GM18861 (cell line): Measurements from ENCODE around the gene TIPIN.
"Not testable (repeated sequence)": the region's sequence is repeated elsewhere in the genome, so short reads cannot be mapped to it uniquely, and the experiment has no call there.

Experiments
- ATAC-seq: cut with Tn5 transposase; IDR thresholded peaks from one replicate; pipeline ENCODE4 v1.9.1; 2021; ENCODE audit not compliant: unreplicated experiment

The TIPIN gene

DNA sequence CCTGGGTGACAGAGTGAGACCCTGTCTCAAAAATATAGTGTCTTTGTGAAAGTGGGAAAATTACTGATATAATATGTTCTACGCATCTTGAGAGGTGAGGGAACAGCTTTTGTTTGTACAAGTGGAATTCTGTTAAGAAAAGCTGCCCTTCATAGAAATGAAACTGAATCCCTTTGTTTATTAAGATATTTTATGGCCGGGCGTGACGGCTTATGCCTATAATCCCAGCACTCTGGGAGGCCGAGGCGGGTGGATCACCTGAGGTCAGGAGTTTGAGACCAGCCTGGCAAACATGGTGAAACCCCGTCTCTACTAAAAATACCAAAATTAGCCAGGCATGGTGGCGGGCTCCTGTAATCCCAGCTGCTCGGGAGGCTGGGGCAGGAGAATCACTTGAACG, 52.1 kb downstream of the TIPIN start:
- not testable (repeated sequence) for ATAC-seq

DNA sequence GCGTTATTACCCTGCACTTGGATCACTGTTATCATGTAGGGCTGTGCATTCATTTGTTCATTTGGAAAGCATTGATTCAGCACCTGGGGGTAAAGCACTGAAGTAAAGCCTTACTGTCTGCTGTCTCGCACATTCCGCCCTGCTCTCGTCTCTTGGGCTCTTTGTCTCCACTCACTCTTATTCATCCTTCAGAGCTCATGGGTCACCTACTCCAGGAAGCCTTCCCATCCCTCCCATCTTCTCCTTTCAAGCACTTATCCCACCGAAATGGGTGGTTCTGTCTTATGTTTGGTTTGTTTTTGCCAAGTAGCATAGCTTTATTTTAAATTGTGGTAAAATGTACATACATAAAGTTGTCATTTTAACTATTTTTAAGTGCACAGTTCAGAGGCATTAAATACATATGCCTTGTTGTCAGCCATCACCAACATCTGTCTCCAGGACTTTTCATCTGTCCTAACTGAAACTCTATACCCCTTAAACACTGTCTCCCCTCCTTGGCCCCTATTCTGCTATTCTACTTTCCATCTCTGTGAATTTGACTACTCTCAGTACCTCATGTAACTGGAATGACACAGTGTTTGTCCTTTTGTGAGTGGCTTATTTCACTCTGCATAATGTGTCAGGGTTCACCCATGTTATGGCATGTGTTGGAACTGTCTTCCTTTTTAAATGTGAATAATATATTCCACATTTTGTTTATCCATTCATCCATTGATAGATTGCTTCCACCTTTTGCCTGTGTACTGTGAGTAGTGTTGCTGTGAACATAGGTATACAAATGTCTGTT, 53.8 kb downstream of the TIPIN start:
- ATAC-seq = no peak

DNA sequence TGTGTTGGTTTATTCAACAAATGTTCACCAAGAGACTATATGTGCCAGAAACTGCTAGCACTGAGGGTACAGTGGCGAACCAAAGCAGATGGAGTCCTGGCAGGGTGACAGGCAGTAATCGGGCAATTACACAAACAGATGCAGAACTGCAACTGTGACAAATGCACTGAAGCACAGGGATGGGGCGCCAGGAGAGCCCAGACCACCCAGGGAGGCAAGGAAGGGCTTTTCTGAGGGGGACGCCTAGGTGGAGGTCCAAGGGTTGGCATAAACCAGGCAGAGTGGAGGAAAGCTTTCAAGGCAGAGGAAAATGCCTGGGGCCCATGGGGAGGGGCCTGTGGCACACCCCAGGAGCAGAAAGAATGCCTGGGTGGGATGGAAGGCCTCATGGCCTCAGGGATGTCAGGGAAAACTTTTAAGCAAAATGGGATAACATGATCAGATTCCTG, 57.7 kb downstream of the TIPIN start:
- ATAC-seq = no peak

DNA sequence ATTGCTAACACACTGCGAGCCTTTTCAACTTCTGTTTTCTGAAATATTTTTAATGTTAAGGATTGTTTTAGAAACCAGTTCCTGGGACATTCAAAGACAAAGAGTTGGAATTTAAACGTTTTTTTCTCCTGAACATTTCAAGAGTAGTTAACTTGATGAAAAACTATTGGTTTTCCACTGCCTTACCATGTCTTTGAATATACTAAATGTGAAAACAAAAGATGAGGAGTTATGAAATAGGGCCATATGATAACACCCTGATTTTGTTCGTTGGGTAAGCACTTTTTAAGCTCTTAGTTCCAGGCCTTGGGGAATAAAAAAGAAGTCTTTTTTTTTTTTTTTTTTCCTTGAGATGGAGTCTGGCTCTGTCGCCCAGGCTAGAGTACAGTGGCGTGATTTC, 60.3 kb downstream of the TIPIN start:
- no peak for ATAC-seq

DNA sequence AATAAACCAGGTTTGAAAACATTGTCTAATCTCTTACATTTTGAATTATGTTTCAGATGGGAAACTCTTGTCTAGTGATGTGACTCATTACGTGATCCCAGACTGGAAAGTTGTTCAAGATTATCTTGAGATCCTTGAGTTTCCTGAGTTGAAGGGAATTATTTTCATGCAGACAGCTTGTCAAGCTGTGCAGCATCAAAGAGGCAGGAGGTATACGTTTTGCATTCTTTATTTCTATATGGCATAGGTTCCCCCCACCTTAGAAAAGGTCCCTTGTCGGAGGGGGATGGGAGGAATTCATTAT, 61.6 kb downstream of the TIPIN start:
- no peak for ATAC-seq

DNA sequence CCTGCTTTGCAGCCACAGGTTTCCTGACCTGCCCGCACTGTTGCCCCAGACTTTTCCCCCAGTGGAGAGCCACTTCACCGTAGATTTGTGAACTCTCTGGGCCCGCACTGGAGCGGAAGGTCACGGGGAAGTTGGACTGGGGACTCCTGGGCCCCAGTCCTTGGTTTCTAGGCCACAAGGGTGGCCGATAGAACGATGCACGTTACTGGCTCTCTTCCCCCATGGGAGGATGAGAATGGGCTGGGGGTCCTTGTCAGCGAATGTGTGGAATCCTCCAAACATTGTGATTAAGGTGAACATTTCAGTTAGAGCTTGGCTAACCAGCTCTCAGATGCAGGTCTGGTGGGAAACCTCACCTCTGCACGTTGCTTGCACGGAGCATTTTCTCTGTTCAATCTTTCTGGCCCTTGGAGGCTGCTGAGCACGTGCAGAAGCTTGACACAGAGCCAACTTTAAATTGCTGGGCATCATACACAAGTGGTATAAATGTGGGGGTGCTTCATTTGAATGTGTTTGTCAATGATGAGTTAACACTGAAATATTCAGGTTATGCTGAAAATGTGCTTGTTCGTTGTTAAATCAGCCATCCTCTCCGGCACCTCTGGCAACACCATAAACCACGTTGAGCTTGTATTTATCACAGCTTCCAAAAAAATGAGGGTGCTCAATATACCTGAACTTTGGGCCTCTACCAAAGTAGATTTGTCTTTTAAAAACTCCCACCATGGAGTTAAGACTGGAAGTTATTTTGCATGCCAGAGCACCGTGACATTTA, 62.1 kb downstream of the TIPIN start:
- ATAC-seq = peak; percentile 25

DNA sequence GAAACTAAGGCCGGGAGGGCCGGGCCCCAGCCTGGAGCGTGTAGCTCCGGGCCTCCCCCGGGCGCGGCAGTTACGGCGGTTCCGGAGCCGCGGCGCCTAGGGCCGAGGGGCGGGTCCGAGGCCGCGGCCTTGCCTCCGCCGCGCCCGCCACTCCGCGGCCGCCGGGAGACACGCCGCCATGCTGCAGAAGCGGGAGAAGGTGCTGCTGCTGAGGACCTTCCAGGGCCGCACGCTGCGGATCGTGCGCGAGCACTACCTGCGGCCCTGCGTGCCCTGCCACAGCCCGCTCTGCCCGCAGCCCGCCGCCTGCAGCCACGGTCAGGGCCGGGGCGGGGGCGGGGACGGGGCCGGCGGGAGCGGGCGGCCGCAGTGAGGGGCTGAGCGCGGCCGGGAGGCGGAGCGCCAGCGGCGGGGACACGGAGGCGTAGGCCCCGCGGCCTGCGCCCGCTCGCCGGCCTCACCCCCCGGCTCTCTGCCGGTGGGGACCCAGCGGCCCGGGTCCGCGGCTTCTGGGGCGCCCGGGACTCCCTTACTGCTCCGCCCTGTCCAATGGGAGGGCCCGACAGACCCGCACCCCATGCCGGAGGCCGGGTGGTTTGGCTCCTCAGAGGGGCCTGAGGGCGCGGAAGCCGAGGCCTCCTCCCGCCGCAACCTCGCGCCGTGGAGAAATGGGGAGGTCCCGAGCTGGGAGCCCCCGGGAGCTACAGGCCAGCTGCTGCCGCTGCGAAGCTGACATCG, 62.9 kb downstream of the TIPIN start, which contains the start of gene DIS3L:
DIS3L (plus strand) TSS at position 150 of the 738 bp plus-strand sequence; CDS start at position 179, 29 bp downstream.
- ATAC-seq = peak; percentile 42

DNA sequence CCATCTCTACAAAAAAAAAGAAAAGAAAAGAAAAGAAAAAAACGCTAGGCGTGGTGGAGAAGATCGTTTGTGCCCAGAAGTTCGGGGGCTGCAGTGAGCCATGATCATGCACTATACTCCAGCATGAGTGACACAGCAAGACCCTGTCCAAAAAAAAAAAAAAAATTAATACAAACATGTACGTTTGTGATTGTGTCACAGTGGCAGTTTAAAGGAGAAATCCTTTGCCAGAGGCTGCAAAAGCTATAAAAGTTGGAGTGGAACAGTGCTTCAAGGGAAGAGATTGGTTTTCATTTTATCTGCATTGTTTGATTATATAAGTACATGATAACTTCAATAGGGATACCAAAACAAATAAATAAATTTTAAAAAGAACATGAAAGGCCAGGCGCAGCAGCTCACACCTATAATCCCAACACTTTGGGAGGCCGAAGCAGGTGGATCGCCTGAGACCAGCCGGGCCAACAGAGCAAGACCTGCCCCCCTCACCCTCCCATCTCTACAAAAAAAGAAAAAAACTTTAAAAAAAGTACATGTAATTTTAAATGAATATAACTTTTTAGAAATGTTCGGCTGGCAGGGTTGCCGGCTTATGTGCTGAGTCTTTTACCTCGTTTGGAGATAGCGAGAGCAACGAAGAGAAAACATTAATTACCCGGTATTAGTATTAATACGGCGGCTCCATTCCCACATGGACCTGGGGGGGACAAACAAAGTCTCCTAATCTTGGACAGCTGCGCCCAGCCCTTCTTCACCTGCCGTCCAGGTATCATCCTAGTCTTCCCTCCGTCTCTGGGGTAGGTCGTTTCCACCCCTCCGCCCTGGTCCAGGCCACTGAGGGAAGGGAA, 63.7 kb downstream of the TIPIN start:
- no peak for ATAC-seq

DNA sequence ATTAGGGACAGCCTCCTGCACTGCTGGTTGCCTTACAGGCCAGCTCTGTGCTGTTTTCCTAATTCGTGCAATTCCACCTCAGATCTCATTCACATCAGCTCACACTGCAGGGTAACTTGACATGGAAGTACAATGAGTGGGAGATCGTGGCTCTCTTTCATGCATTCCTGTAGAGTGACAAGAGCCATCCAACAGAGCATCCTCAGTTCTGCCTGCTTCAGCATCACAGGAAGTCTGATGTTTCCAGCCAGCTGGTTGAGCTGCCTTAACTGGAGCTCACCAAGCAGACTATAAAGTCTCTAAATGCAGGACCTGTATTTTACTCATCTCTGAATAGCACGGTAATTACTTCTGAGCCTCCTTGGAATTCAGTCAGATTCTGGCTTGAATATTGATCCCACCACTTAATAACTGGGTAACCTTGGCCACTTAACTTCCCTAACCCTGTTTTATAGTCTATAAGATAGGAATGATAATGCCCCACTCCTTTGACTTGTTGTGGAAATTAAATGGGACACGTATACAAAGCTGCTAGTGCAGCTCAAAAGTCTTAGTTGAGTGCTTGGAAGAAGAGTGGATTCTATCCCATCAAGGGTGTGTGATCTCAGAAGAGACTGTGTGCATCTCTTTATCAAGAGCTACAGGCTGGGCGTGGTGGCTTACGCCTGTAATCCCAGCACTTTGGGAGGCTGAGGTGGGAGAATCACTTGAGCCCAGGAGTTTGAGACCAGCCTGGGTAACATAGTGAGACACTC, 64.5 kb downstream of the TIPIN start:
- ATAC-seq = no peak

DNA sequence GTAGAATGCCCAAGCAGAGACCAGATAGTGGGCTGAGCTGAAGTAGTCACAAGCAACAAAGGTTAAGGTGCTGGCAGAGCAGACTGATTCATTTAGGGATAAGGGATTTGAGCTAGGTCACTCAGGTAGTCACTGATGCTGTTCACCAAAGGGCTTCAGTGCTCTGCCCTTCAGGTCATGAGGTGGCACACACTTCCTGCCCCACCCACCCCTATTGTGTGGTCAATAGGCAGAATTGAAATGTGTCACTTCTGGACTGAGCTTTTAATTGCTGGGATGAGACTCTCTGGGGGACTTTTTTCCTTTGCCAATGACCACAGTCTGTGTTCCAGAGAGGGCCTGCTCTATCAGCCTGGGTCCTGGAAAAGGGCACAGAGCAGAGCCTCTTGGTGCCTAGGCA, 66.0 kb downstream of the TIPIN start:
- no peak for ATAC-seq

DNA sequence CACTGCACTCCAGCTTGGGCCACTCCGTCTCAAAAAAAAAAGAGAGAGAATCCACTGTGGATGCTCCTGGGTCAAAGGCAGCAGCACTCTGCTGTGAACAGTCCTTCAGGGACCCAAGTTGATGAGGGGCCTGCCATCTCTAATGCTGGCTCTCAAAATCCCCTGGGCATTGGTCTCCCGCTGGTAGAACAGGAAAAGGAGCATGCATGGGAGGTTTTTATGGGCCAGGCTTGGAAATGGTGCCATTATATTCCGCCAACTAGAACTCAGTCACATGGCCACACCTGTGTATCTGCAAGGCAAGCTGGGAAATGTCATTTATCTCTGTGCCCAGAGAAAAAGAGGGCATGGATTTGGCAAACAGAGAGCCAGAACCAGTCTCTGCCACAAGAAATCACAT, 66.5 kb downstream of the TIPIN start:
- ATAC-seq = no peak

DNA sequence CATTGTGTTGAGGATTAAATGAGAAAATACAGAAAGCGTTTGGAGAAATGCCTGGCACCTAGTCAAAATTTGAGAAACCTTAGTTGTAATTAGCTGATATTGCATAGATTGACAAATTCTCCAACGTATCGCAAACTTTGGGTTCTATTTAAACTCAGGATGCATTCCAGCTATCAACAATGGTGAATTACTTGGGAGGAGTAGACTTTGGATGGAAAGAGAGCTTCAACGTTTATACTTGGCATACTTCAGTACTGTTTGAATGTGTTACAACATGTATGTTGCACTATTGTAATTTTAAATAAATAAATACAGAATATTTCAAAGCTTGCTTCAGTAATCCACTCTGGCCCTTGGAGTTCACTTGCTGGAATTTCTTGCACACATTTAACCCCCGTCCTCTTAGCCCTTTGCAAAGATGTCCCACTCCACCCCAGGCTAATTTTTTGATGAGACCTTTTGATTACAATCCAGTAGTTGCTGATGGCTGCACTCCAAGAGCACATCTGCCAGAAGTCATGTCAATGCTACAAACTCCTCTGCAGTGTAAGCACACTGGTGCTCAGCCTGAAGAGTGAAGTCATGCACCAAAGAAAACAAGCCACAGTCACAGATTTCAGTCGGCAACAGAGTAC, 67.8 kb downstream of the TIPIN start:
- no peak for ATAC-seq

DNA sequence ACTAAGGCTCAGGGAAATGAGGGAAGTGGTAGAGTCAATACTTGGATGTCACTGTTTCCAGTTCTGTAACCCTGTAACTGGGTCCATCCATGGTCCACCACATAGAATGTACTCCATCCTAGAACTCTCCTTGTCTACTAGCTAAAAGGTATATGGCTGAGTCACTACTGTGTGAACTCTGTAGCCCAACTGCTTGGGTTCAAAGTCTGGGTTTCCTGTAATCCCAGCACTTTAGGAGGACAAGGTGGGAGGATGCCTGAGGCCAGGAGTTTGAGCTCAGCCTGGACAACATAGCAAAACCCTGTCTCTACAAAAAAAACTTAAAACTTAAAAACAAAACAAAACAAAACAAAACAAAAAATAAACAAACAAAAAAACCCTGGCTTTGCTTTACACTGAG, 68.4 kb downstream of the TIPIN start:
- ATAC-seq = no peak

DNA sequence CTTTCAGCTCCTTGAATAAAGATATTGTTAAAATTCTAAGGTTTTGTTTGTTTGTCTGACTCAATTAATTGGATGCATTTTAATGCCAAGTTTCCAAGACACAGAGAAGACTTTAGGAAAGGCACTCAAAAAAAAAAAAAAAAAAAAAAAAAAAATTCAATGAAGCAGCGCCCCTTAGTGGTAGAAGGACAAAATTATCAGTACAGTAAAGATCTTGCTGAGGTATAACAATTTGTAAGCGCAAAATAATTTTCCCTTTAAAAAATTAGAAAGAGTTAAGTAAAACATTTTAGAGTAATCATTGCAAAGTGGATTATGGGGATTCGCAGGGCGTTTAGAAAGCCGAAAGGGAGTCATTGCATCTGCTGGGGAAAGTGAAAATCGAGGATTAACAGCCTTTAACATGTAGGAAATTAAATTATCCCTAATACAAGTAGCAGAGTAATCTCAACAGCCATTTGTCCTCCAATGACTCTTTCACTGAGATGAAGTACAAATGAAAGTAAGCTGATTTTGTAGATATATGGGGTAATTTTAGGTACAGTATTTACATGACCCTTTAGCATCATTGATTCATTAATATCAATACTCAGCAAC, 68.9 kb downstream of the TIPIN start:
- no peak for ATAC-seq
